ENCODE results near the gene NPB. TPM values are rescaled to one million over a fixed set of nuclear protein-coding genes. Genes with fewer than 3 reads are reported as not detected.
"Not testable (repeated sequence)": the region's sequence is repeated elsewhere in the genome, so short reads cannot be mapped to it uniquely, and the experiment has no call there.

NPB gene
- total RNA-seq, 6 experiments from 2014 or later, result 0.12 to 1.5 (median 0.87) TPM; not detected in 2

- Histone ChIP-seq H3K4me3 (no peak overlapping the region), H3K27ac (no peak overlapping the region), H3K4me1 (peaks cover 0 to 33% (median 9%) of the 10 kb centered on the region in 4 donors), H3K27me3 (no peaks in the 10 kb centered on the region), H3K36me3 (peaks cover 0 to 34% (median 12%) of the 10 kb centered on the region in 4 donors), H3K9me3 (no peaks in the 10 kb centered on the region)
- TF ChIP-seq CTCF (IDR thresholded peaks at IDR 0.05), result no peak
- no peak for TF ChIP-seq POLR2A (IDR thresholded peaks at IDR 0.05)
- intact Hi-C loops (cut with DNase I), result no loop called here
- no peak for DNase-seq
- WGBS (ENCODE audit: insufficient coverage, low coverage, low lambda C conversion rate, missing lambda C conversion rate), result 93% methylated on average over 3 of the region's 12 CpGs
- no peak for ATAC-seq
Observed at GRCh38 chr17:81915331-81915730, 13.3 kb downstream of the NPB start.

- no peak overlapping the region for H3K27ac ChIP-seq
- H3K36me3 ChIP-seq, result peaks cover 0 to 34% (median 12%) of the 10 kb centered on the region in 4 donors
Observed at GRCh38 chr17:81916234-81917001, 14.4 kb downstream of the NPB start.

GRCh38 chr17:81917565-81918332 is 15.7 kb downstream of the NPB start, which contains the start of gene SIRT7:
TSS of gene SIRT7 (minus strand) at chr17:81918176. CDS start at chr17:81918131, 45 bp downstream.
- peak; percentile 81 to 86 (median 85) for DNase-seq
- H3K4me3 ChIP-seq, result peak within 1 kb of the TSS; percentile 83 to 89 (median 87)
- whole genome bisulfite sequencing (ENCODE audit: insufficient coverage, low coverage, low lambda C conversion rate, missing lambda C conversion rate), result 2% methylated on average over 38 of the region's 94 CpGs
- H3K36me3 ChIP-seq, result peaks cover 0 to 36% (median 17%) of the 10 kb centered on the region in 4 donors
- H3K27me3 ChIP-seq, result no peaks in the 10 kb centered on the region
- TF ChIP-seq CTCF (IDR thresholded peaks at IDR 0.05) (no peak), POLR2A (IDR thresholded peaks at IDR 0.05) (peak; percentile 64)
- no peaks in the 10 kb centered on the region for H3K9me3 ChIP-seq
- ATAC-seq, result peak; percentile 68 to 83 (median 74)
- peaks cover 0 to 49% (median 20%) of the 10 kb centered on the region in 4 donors for H3K4me1 ChIP-seq
- intact Hi-C loops (cut with DNase I), result no loop called here
- H3K27ac ChIP-seq, result peak within 1 kb of the TSS in 2 of 3 donors; percentile 44 to 60

More at GRCh38 chr17:81916234-81917001, 14.4 kb downstream of the NPB start:
- intact Hi-C loops (cut with DNase I), result no loop called here
- WGBS (ENCODE audit: insufficient coverage, low coverage, low lambda C conversion rate, missing lambda C conversion rate), result 57% methylated on average over 20 of the region's 21 CpGs
- DNase-seq (no peak), ATAC-seq (no peak)
- Histone ChIP-seq H3K4me1 (peaks cover 0 to 44% (median 12%) of the 10 kb centered on the region in 4 donors), H3K9me3 (no peaks in the 10 kb centered on the region), H3K27me3 (no peaks in the 10 kb centered on the region), H3K4me3 (peak overlapping the region in 1 of 3 donors; percentile 89)
- TF ChIP-seq CTCF (IDR thresholded peaks at IDR 0.05), result no peak
- TF ChIP-seq POLR2A (IDR thresholded peaks at IDR 0.05), result peak; percentile 10

- peak; percentile 9 to 46 (median 28) for ATAC-seq
- DNase-seq; intact Hi-C loops (cut with DNase I); H3K9me3 ChIP-seq; H3K27me3 ChIP-seq: not testable (repeated sequence)
- Histone ChIP-seq H3K4me1 (peaks cover 0 to 51% (median 24%) of the 10 kb centered on the region in 4 donors), H3K4me3 (peak overlapping the region in 2 of 3 donors; percentile 83 to 89), H3K36me3 (peaks cover 0 to 31% (median 16%) of the 10 kb centered on the region in 4 donors), H3K27ac (peak overlapping the region in 2 of 3 donors; percentile 44 to 60)
- 12% methylated on average over 7 of the region's 9 CpGs for WGBS (ENCODE audit: insufficient coverage, low coverage, low lambda C conversion rate, missing lambda C conversion rate)
Observed at GRCh38 chr17:81918333-81918669, 16.3 kb downstream of the NPB start.
